NCI-H2029 treated with DMSO at 0.1 percent for 48 hours (cell line): Measurements from ENCODE around the gene SLC22A23.

ENCODE experiments used
- DNase-seq: peaks from one replicate; lab custom pipeline; 2025; lab: John Stamatoyannopoulos, UW

The SLC22A23 gene

GRCh38 chr6:3226481-3227362 is 230.1 kb downstream of the SLC22A23 start:
- DNase-seq = peak; percentile 53

GRCh38 chr6:3226042-3226441 is 230.8 kb downstream of the SLC22A23 start:
- no peak for DNase-seq

GRCh38 chr6:3222506-3223038 is 234.3 kb downstream of the SLC22A23 start:
- peak; percentile 95 for DNase-seq

DNA sequence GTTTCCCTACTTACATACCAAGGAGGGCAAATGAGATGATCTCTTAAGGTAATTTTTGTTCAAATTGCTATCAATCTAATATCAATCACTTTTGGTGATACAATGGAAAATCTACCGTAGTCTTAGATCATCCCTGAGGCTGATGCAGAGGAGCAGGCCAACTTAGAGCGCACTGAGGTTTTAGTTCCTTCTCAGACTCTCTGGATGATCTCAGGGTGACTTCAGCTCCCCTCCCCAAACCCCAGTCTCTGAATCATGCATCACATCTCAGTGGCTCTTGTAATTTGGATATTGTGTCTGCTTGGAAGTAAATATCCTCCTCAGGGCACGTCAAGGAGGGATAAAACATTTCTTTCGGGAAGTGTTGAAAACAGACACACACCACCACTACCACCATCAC is 235.3 kb downstream of the SLC22A23 start:
- DNase-seq = no peak

DNA sequence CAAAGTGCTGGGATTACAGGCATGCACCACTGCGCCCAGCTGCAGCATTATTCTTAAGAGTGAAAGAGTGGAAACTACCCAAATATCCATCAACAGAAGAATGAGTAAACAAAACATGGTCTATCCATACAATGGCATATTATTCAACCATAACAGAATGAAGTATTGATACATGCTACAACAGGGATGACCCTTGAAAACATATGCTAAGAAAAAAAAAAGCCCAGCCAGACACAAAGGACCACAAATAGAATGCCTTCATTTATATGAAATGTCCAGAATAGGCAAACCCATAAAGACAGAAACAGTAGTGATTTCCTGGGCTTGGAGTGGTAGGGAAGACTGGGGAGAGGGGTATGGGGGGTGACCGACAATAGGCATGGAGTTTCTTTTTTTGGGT is 236.5 kb downstream of the SLC22A23 start:
- no peak for DNase-seq
